ENCODE measurements around the gene ALPP.
"Not testable (repeated sequence)": the region's sequence is repeated elsewhere in the genome, so short reads cannot be mapped to it uniquely, and the experiment has no call there.

Gene ALPP

DNA sequence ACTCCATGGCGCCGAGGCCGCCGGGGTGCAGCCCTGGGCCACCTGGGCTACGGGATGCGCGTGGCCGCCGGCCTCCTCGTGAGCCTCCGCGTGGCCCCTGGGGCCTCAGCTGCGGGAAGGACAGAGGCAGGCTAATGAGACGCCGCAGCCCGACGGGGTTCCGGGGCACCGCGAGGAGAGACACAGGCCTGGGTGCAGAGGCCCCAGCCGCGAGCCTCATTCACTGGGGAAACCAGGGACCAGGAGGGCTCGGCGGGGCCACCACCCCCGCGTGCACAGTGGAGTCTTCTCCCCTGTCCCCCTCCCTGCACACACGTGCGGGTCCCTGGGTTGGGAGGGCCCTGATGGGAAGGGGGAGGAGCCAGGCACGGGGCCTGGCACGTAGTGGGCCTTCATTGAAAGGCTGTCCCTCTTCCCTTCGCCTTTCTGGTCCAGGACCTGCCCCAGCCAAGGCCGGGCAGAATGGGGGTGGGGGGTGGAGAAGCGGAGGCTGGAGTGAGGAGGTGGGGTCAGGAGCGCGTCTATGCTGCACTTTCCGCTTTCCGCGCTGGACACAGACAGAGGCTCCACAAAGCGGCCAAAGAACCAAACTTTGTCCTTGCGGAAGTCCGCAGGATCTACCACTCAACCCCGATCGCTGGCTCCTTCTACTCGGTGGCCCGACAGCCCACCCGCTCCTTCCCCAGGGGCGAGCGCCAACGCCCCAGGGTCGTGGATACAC is 9.1 kb downstream of the ALPP start:
- no peak overlapping the region for H3K4me3 ChIP-seq
- peaks cover 6% of the 10 kb centered on the region; the same call in 1 of the 2 replicates for H3K4me1 ChIP-seq
- no peaks in the 10 kb centered on the region for H3K9me3 ChIP-seq
- no peak for DNase-seq (ENCODE audit: low spot score in 2 of 2)
- H3K27me3 ChIP-seq (ENCODE audit: low read depth): no peaks in the 10 kb centered on the region; the same call in none of the 2 replicates
- in situ Hi-C loops (cut with MboI; ENCODE audit: low sequenced_read_pairs): no loop called here
- H3K36me3 ChIP-seq (replicated peaks): no peaks in the 10 kb centered on the region

DNA sequence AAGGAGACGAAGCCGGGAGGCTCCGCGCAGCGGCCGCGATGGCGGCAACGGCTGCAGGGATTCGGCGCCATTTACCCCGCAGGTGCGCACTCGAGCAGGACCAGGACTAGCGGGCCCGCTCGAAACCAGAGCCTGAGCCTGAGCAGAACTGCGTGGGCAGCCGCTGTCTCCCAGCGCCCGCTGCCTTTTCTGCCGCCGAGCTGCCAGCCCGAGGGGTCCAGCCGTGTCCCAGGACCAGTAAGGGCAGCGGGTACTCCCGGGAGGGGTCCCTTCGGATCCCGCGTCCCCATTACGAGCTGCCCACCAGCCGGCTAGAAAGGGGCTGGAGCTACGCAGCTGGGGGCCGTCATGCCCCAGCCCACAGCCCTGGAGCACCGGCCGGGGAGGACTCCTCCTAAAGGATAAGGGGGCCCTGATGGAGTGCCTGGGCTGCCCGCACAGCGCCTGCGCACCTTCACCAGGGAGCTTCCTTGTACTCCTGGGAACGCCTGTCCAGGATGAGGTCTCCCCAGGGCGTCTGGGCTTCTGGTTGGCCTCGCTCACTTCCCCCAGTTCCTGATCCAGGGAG is 9.9 kb downstream of the ALPP start:
- Histone ChIP-seq H3K27me3 (ENCODE audit: low read depth) (no peaks in the 10 kb centered on the region; the same call in none of the 2 replicates), H3K36me3 (replicated peaks) (no peaks in the 10 kb centered on the region), H3K9me3 (no peaks in the 10 kb centered on the region), H3K4me1 (peaks cover 6% of the 10 kb centered on the region; the same call in 1 of the 2 replicates), H3K4me3 (no peak overlapping the region)
- in situ Hi-C loops (cut with MboI; ENCODE audit: low sequenced_read_pairs): no loop called here
- DNase-seq (ENCODE audit: low spot score in 2 of 2): no peak

- H3K36me3 ChIP-seq (replicated peaks): no peaks in the 10 kb centered on the region
- DNase-seq (ENCODE audit: low spot score in 2 of 2): no peak
- H3K4me1 ChIP-seq: peaks cover 6% of the 10 kb centered on the region; the same call in 1 of the 2 replicates
- H3K27me3 ChIP-seq (ENCODE audit: low read depth): no peaks in the 10 kb centered on the region; the same call in none of the 2 replicates
- H3K9me3 ChIP-seq: no peaks in the 10 kb centered on the region
- in situ Hi-C loops (cut with MboI; ENCODE audit: low sequenced_read_pairs): no loop called here
- H3K4me3 ChIP-seq: no peak overlapping the region
Observed at GRCh38 chr2:232389327-232389726, 10.8 kb downstream of the ALPP start.

DNA sequence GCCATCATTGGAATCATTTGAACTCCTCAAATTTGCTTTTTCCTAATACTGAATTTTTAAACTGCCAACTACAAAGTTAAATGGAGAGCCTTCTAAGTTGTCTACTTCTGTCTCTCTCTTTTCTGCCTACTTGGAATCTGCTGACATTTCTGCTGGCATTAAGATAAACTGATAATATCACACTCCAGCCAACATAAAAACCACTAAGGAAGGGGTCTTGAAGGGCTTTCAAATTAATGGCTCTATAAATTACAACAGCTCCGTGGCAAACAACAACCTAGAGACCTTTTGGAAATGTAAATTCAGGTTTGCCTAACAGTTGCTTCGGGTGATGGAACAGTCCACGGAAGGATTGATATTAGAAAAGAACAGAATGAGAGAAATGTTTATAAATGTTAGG is 12.1 kb downstream of the ALPP start:
- H3K4me1 ChIP-seq: peaks cover 6% of the 10 kb centered on the region
- H3K36me3 ChIP-seq (replicated peaks): no peaks in the 10 kb centered on the region
- H3K9me3 ChIP-seq: no peaks in the 10 kb centered on the region
- H3K27me3 ChIP-seq (ENCODE audit: low read depth): no peaks in the 10 kb centered on the region; the same call in 1 of the 2 replicates
- DNase-seq (ENCODE audit: low spot score in 2 of 2): no peak
- in situ Hi-C loops (cut with MboI; ENCODE audit: low sequenced_read_pairs): no loop called here
- no peak overlapping the region for H3K4me3 ChIP-seq

- no peak for DNase-seq (ENCODE audit: low spot score in 2 of 2)
- H3K27me3 ChIP-seq (ENCODE audit: low read depth): no peaks in the 10 kb centered on the region
- no peak overlapping the region for H3K4me3 ChIP-seq
- H3K4me1 ChIP-seq: peaks cover 6% of the 10 kb centered on the region
- H3K9me3 ChIP-seq: no peaks in the 10 kb centered on the region
- in situ Hi-C loops (cut with MboI; ENCODE audit: low sequenced_read_pairs): no loop called here
- no peaks in the 10 kb centered on the region for H3K36me3 ChIP-seq (replicated peaks)
Observed at GRCh38 chr2:232393556-232393955, 15.0 kb downstream of the ALPP start.

DNA sequence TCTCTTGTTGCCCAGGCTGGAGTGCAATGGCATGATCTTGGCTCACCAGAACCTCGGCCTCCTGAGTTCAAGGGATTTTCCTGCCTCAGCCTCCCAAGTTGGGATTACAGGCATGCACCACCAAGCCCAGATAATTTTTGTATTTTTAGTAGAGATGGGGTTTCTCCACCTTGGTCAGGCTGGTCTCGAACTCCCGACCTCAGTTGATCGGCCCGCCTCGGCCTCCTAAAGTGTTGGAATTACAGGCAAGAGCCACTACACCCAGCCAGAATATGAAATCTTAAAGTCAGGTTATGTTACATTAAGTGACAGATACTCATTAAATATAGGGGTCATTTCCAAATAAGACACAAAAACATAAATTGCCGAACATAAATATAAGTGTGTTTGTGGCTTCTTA is 15.9 kb downstream of the ALPP start:
- H3K36me3 ChIP-seq (replicated peaks); H3K4me3 ChIP-seq; DNase-seq (ENCODE audit: low spot score in 2 of 2); H3K9me3 ChIP-seq; H3K27me3 ChIP-seq (ENCODE audit: low read depth); H3K4me1 ChIP-seq; in situ Hi-C loops (cut with MboI; ENCODE audit: low sequenced_read_pairs): not testable (repeated sequence)

- H3K4me3 ChIP-seq: no peak overlapping the region
- DNase-seq (ENCODE audit: low spot score in 2 of 2): no peak
- no peaks in the 10 kb centered on the region for H3K27me3 ChIP-seq (ENCODE audit: low read depth)
- peaks cover 5% of the 10 kb centered on the region for H3K4me1 ChIP-seq
- in situ Hi-C loops (cut with MboI; ENCODE audit: low sequenced_read_pairs): no loop called here
- H3K36me3 ChIP-seq (replicated peaks): no peaks in the 10 kb centered on the region
- no peaks in the 10 kb centered on the region for H3K9me3 ChIP-seq
Observed at GRCh38 chr2:232395586-232395985, 17.0 kb downstream of the ALPP start.

GRCh38 chr2:232396683-232397082 is 18.1 kb downstream of the ALPP start:
- Histone ChIP-seq H3K36me3 (replicated peaks) (no peaks in the 10 kb centered on the region), H3K27me3 (ENCODE audit: low read depth) (no peaks in the 10 kb centered on the region), H3K4me3 (no peak overlapping the region), H3K9me3 (no peaks in the 10 kb centered on the region), H3K4me1 (no peaks in the 10 kb centered on the region; the same call in 1 of the 2 replicates)
- in situ Hi-C loops (cut with MboI; ENCODE audit: low sequenced_read_pairs): no loop called here
- DNase-seq (ENCODE audit: low spot score in 2 of 2): no peak

- no peaks in the 10 kb centered on the region for H3K9me3 ChIP-seq
Observed at GRCh38 chr2:232398293-232399034, 19.9 kb downstream of the ALPP start.

GRCh38 chr2:232400256-232401015 is 21.9 kb downstream of the ALPP start:
- Histone ChIP-seq H3K4me3 (no peak overlapping the region), H3K27me3 (ENCODE audit: low read depth) (no peaks in the 10 kb centered on the region), H3K36me3 (replicated peaks) (no peaks in the 10 kb centered on the region), H3K4me1 (no peaks in the 10 kb centered on the region; the same call in 1 of the 2 replicates), H3K9me3 (no peaks in the 10 kb centered on the region)
- no peak for DNase-seq (ENCODE audit: low spot score in 2 of 2)
- in situ Hi-C loops (cut with MboI; ENCODE audit: low sequenced_read_pairs): no loop called here

More at GRCh38 chr2:232398293-232399034, 19.9 kb downstream of the ALPP start:
- Histone ChIP-seq H3K27me3 (ENCODE audit: low read depth) (no peaks in the 10 kb centered on the region), H3K4me3 (no peak overlapping the region), H3K36me3 (replicated peaks) (no peaks in the 10 kb centered on the region), H3K4me1 (no peaks in the 10 kb centered on the region; the same call in 1 of the 2 replicates)
- DNase-seq (ENCODE audit: low spot score in 2 of 2): no peak
- in situ Hi-C loops (cut with MboI; ENCODE audit: low sequenced_read_pairs): no loop called here

- H3K27me3 ChIP-seq (ENCODE audit: low read depth): no peaks in the 10 kb centered on the region
- H3K4me1 ChIP-seq: no peaks in the 10 kb centered on the region
- H3K36me3 ChIP-seq (replicated peaks): no peaks in the 10 kb centered on the region
- DNase-seq (ENCODE audit: low spot score in 2 of 2): no peak
- H3K4me3 ChIP-seq: no peak overlapping the region
- no peaks in the 10 kb centered on the region for H3K9me3 ChIP-seq
- in situ Hi-C loops (cut with MboI; ENCODE audit: low sequenced_read_pairs): no loop called here
Observed at GRCh38 chr2:232402518-232402917, 24.0 kb downstream of the ALPP start.

- in situ Hi-C loops (cut with MboI; ENCODE audit: low sequenced_read_pairs): no loop called here
- DNase-seq (ENCODE audit: low spot score in 2 of 2): no peak
- no peaks in the 10 kb centered on the region for H3K9me3 ChIP-seq
- no peaks in the 10 kb centered on the region for H3K36me3 ChIP-seq (replicated peaks)
- no peak overlapping the region for H3K4me3 ChIP-seq
- no peaks in the 10 kb centered on the region for H3K4me1 ChIP-seq
- no peaks in the 10 kb centered on the region for H3K27me3 ChIP-seq (ENCODE audit: low read depth)
Observed at GRCh38 chr2:232405943-232406510, 27.5 kb downstream of the ALPP start.

DNA sequence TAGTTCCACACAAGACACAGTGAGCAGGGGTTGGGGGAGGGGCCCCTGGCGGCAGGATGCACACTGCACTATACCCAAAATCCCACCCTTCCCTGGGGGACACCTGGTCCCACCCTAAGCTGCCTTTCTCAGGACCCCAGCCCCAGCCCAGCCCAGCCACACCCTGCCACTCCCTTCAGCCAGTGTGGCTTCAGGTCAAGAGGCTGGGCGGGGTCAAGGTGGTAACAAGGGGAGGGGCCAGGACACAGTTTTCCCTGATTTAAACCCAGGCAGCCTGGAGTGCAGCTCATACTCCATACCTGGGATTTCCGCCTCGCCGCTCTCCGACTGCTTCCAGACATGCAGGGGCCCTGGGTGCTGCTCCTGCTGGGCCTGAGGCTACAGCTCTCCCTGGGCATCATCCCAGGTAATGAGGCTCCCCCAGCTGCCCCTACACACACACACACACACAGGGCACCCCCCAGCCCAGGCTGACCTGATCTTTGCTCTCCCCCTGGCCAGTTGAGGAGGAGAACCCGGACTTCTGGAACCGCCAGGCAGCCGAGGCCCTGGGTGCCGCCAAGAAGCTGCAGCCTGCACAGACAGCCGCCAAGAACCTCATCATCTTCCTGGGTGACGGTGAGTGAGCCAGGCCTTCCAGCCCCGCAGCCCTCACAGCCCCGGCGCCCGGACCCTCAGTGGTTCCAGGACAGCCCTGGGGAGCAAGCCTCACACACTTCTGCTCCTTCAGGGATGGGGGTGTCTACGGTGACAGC is 28.2 kb downstream of the ALPP start, which contains the start of gene ALPG:
Gene ALPG (plus strand): TSS at position 289 of the 755 bp plus-strand sequence. CDS start 51 bp downstream, at position 340.
- H3K4me3 ChIP-seq: no peak within 1 kb of the TSS
- H3K27me3 ChIP-seq (ENCODE audit: low read depth): no peaks in the 10 kb centered on the region
- H3K9me3 ChIP-seq: no peaks in the 10 kb centered on the region
- DNase-seq (ENCODE audit: low spot score in 2 of 2): no peak
- in situ Hi-C loops (cut with MboI; ENCODE audit: low sequenced_read_pairs): no loop called here
- H3K36me3 ChIP-seq (replicated peaks): no peaks in the 10 kb centered on the region
- no peaks in the 10 kb centered on the region for H3K4me1 ChIP-seq
